GM12865 (cell line): ENCODE measurements around the gene PDE8A.
"Not testable (repeated sequence)": the region's sequence is repeated elsewhere in the genome, so short reads cannot be mapped to it uniquely, and the experiment has no call there.

Source experiments
- DNase-seq: peaks from one replicate; pipeline ENCODE4 v3.0.0; 2010; ENCODE audit warnings: low read depth
- H3K4me3 ChIP-seq: 2 replicates; pipeline ENCODE4 v1.5.1; 2011; ENCODE audit warnings: mild to moderate bottlenecking, low read depth, low read length, control low read depth
- TF ChIP-seq, protein P1 (sequence below): IDR thresholded peaks from 2 replicates; pipeline ENCODE4 v1.5.1; 2011; ENCODE audit warnings: low read length, control low read depth, low read depth, inconsistent platforms; ENCODE audit not compliant: insufficient read depth; ENCODE audit errors: missing control alignments

Gene PDE8A

DNA sequence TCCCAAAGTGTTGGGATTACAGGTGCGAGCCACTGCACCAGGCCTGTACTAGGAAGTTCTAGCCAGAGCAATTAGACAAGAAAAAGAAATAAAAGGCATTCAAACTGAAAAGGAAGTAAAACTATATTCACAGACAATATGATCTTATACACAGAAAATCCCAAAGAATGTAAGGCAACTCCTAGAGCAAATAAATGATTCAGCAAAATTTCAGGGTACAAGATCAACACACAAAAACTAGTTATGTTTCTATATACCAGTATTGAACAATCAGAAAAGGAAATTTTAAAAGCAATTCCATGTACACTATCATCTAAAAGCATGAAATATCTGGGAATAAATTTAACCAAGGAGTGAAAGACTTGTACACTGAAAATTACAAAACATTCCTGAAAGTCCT lies 180.6 kb downstream of the PDE8A start:
- no peak overlapping the region for H3K4me3 ChIP-seq
- DNase-seq, result no peak
- TF ChIP-seq, protein P1, sequence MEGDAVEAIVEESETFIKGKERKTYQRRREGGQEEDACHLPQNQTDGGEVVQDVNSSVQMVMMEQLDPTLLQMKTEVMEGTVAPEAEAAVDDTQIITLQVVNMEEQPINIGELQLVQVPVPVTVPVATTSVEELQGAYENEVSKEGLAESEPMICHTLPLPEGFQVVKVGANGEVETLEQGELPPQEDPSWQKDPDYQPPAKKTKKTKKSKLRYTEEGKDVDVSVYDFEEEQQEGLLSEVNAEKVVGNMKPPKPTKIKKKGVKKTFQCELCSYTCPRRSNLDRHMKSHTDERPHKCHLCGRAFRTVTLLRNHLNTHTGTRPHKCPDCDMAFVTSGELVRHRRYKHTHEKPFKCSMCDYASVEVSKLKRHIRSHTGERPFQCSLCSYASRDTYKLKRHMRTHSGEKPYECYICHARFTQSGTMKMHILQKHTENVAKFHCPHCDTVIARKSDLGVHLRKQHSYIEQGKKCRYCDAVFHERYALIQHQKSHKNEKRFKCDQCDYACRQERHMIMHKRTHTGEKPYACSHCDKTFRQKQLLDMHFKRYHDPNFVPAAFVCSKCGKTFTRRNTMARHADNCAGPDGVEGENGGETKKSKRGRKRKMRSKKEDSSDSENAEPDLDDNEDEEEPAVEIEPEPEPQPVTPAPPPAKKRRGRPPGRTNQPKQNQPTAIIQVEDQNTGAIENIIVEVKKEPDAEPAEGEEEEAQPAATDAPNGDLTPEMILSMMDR, result no peak

DNA sequence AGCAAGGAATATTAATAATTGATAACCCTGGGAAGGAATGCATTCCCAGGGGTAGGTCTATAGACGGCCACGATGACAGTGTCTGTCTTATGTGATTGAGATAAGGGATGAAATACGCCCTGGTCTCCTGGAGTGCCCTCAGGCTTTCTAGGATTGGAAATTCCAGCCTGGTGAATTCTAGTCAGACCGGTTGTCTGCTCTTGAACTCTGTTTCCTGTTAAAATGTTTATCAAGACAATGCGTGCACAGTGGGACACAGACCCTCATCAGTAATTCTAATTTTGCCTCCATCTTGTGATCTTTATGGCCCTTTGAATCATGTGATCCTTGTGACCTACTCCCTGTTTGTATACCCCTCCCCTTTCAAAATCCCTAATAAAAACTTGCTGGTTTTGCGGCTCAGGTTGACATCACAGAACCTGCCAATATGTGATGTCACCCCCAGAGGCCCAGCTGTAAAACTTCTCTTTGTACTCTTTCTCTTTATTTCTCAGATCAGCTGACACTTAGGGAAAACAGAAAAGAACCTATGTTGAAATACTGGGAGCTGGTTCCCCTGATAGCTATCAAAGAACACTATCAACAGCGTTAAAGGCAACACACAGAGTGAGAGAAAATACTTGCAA lies 183.3 kb downstream of the PDE8A start:
- TF ChIP-seq, protein P1, result no peak
- H3K4me3 ChIP-seq, result no peak overlapping the region
- DNase-seq, result no peak

GRCh38 chr15:85167568-85167967 lies 185.9 kb downstream of the PDE8A start:
- H3K4me3 ChIP-seq, result no peak overlapping the region
- TF ChIP-seq, protein P1, result no peak
- no peak for DNase-seq

- TF ChIP-seq, protein P1, result peak; percentile 49
- H3K4me3 ChIP-seq, result no peak overlapping the region
- peak; percentile 40 for DNase-seq
Observed at GRCh38 chr15:85168642-85169173, 187.1 kb downstream of the PDE8A start.

- TF ChIP-seq, protein P1, result no peak
- H3K4me3 ChIP-seq, result no peak overlapping the region
Observed at GRCh38 chr15:85171736-85172135, 190.1 kb downstream of the PDE8A start.

GRCh38 chr15:85172846-85173490 lies 191.3 kb downstream of the PDE8A start:
- H3K4me3 ChIP-seq, result no peak overlapping the region
- no peak for DNase-seq
- TF ChIP-seq, protein P1, result no peak

More at GRCh38 chr15:85171736-85172135, 190.1 kb downstream of the PDE8A start:
- DNase-seq, result no peak

DNA sequence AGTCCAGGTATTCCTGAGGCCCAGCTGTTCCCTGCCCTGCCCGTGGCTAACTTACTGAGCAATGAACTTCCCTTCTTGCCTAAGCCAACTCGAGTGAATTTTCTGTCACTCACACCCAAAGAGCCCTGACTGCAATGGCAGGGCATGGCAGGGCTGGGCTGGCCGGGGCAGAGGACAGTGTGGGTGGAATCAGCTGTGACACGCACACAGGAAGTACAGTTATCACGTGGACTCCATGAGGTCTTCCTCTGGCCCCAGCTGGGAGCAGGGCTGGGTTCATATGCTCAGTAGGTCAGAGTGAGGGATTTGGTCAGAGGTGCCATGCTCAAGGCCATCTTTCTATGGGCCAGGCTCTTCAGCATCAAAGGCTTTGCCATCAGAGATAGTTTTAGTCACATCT lies 192.0 kb downstream of the PDE8A start:
- H3K4me3 ChIP-seq, result not testable (repeated sequence)
- DNase-seq, result peak; percentile 3
